Iris pigment epithelial cell (primary cell): ENCODE results near the gene IQSEC2.
A peak's percentile ranks its signal among the peaks of the same experiment; 100 is the strongest.

ENCODE experiments used
- DNase-seq: peaks from one replicate; pipeline ENCODE4 v3.0.0-alpha.2; 2011; ENCODE audit warnings: low read depth

The IQSEC2 gene

GRCh38 chrX:53281321-53281822, at the start of gene IQSEC2:
IQSEC2 (minus strand) TSS chrX:53281584.
- DNase-seq = peak; percentile 83

- DNase-seq = no peak
These were observed 48.9 kb upstream of the IQSEC2 start for GRCh38 chrX:53330331-53330730.

GRCh38 chrX:53324803-53325202, 43.4 kb upstream of the IQSEC2 start:
- no peak for DNase-seq

GRCh38 chrX:53324085-53324484, 42.7 kb upstream of the IQSEC2 start:
- DNase-seq = no peak

- no peak for DNase-seq
These were observed 41.8 kb upstream of the IQSEC2 start for GRCh38 chrX:53323196-53323595.

- DNase-seq = no peak
These were observed 40.6 kb upstream of the IQSEC2 start for GRCh38 chrX:53321943-53322497.

- DNase-seq = no peak
These were observed 40.0 kb upstream of the IQSEC2 start for GRCh38 chrX:53321230-53321942.

- no peak for DNase-seq
These were observed 39.3 kb upstream of the IQSEC2 start for GRCh38 chrX:53320543-53321229.

GRCh38 chrX:53319614-53320542, 38.5 kb upstream of the IQSEC2 start:
- DNase-seq = no peak

GRCh38 chrX:53318766-53319353, 37.5 kb upstream of the IQSEC2 start:
- DNase-seq = no peak

- DNase-seq = peak; percentile 41
These were observed 36.1 kb upstream of the IQSEC2 start for GRCh38 chrX:53317365-53318069.

GRCh38 chrX:53316860-53317237, 35.5 kb upstream of the IQSEC2 start:
- DNase-seq = no peak

GRCh38 chrX:53316111-53316859, 34.9 kb upstream of the IQSEC2 start:
- DNase-seq = no peak

GRCh38 chrX:53313728-53314105, 32.3 kb upstream of the IQSEC2 start:
- DNase-seq = no peak

- peak; percentile 57 for DNase-seq
These were observed 31.8 kb upstream of the IQSEC2 start for GRCh38 chrX:53312946-53313727.

- DNase-seq = no peak
These were observed 28.5 kb upstream of the IQSEC2 start for GRCh38 chrX:53309837-53310236.

GRCh38 chrX:53308836-53309235, 27.5 kb upstream of the IQSEC2 start:
- no peak for DNase-seq

- DNase-seq = peak; percentile 42
These were observed 24.9 kb upstream of the IQSEC2 start for GRCh38 chrX:53305996-53306937.
